Fibroblast of lung (primary cell): ENCODE data around the gene KDM6B.

Experiments
- EZH2 ChIP-seq: IDR thresholded peaks from 2 replicates; pipeline ENCODE4 v1.5.1; 2012; ENCODE audit warnings: low read length, control low read depth, mild to moderate bottlenecking; ENCODE audit errors: missing control alignments
- TF ChIP-seq, protein P1 (sequence below), 2 donors: IDR thresholded peaks in 1 of 2; conservative IDR thresholded peaks in 1 of 2; 1 replicate in 1 of 2; 2 replicates in 1 of 2; pipeline ENCODE4 v1.5.1; 2011 to 2012; ENCODE audit warnings: low read length in 2 of 2, control low read depth in 1 of 2, inconsistent platforms in 1 of 2, low read depth in 1 of 2, mild to moderate bottlenecking in 1 of 2

DNA sequence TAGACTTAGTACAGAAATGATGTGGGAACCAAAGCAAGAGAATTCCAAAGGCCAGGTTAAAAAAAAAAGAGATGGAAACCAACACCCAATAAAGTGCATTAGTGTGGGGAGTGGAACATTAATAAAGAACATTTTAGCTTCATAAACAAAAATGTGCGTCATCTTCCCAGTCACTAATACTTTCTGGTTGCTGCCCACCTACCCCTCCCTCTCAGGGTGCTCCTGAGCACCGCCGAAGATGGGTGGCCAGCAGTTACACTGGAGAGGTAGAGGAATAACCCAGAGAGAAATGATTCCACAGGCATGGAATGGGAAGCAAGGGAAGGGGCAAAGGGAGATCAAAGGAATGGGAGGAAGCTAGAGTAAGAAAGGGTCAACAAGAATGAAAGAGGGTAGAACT is 48.6 kb downstream of the KDM6B start:
- TF ChIP-seq, protein P1, sequence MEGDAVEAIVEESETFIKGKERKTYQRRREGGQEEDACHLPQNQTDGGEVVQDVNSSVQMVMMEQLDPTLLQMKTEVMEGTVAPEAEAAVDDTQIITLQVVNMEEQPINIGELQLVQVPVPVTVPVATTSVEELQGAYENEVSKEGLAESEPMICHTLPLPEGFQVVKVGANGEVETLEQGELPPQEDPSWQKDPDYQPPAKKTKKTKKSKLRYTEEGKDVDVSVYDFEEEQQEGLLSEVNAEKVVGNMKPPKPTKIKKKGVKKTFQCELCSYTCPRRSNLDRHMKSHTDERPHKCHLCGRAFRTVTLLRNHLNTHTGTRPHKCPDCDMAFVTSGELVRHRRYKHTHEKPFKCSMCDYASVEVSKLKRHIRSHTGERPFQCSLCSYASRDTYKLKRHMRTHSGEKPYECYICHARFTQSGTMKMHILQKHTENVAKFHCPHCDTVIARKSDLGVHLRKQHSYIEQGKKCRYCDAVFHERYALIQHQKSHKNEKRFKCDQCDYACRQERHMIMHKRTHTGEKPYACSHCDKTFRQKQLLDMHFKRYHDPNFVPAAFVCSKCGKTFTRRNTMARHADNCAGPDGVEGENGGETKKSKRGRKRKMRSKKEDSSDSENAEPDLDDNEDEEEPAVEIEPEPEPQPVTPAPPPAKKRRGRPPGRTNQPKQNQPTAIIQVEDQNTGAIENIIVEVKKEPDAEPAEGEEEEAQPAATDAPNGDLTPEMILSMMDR (conservative IDR thresholded peaks at IDR 0.05 in 1 of 2, IDR thresholded peaks at IDR 0.05 in 1 of 2; ENCODE audit: low read depth in 1 of 2, low read length in 2 of 2): no peak
- no peak for TF ChIP-seq EZH2
